Trophoblast cell (in vitro differentiated cells and primary cell): ENCODE measurements around the gene DENND1A.
"Not testable (repeated sequence)": the region's sequence is repeated elsewhere in the genome, so short reads cannot be mapped to it uniquely, and the experiment has no call there.

Source experiments
- DNase-seq, 2 donors: peaks; one replicate each; pipeline ENCODE4 v3.0.0-alpha.2; 2016
- H2AFZ ChIP-seq: 2 replicates; pipeline ENCODE4 v1.6.1; 2013; ENCODE audit warnings: low read length, moderate library complexity, mild to moderate bottlenecking; ENCODE audit not compliant: insufficient read depth, poor library complexity
- H2AK5ac ChIP-seq: 2 replicates; pipeline ENCODE4 v1.6.1; 2013; ENCODE audit warnings: mild to moderate bottlenecking, low read length
- H2BK120ac ChIP-seq: 2 replicates; pipeline ENCODE4 v1.6.1; 2013; ENCODE audit warnings: low read length, mild to moderate bottlenecking, moderate library complexity; ENCODE audit not compliant: insufficient read depth, poor library complexity
- H2BK12ac ChIP-seq: 2 replicates; pipeline ENCODE4 v1.6.1; 2013; ENCODE audit warnings: mild to moderate bottlenecking, low read length, moderate library complexity
- H2BK5ac ChIP-seq: 2 replicates; pipeline ENCODE4 v1.6.1; 2013; ENCODE audit warnings: low read length, low read depth, moderate library complexity, mild to moderate bottlenecking; ENCODE audit not compliant: poor library complexity
- H3K14ac ChIP-seq: 2 replicates; pipeline ENCODE4 v1.6.1; 2013; ENCODE audit warnings: mild to moderate bottlenecking, low read length
- H3K18ac ChIP-seq: 2 replicates; pipeline ENCODE4 v1.6.1; 2013; ENCODE audit warnings: mild to moderate bottlenecking, low read length
- H3K23ac ChIP-seq: 2 replicates; pipeline ENCODE4 v1.6.1; 2013; ENCODE audit warnings: low read length
- H3K27ac ChIP-seq: 2 replicates; pipeline ENCODE4 v1.5.1; 2013; ENCODE audit warnings: low read depth, mild to moderate bottlenecking, inconsistent platforms, low read length, moderate library complexity
- H3K27me3 ChIP-seq: 2 replicates; pipeline ENCODE4 v1.6.1; 2013; ENCODE audit warnings: inconsistent platforms, mild to moderate bottlenecking, low read length, moderate library complexity; ENCODE audit not compliant: insufficient read depth
- H3K36me3 ChIP-seq, 2 experiments: 1 replicate in 1 of 2; 2 replicates in 1 of 2; pipeline ENCODE4 v1.6.1; 2013; ENCODE audit warnings: low read length in 2 of 2, mild to moderate bottlenecking in 2 of 2, moderate library complexity in 1 of 2; ENCODE audit not compliant: insufficient read depth in 2 of 2, control insufficient read depth in 1 of 2
- H3K4ac ChIP-seq: 2 replicates; pipeline ENCODE4 v1.6.1; 2013; ENCODE audit warnings: low read depth, mild to moderate bottlenecking, low read length, moderate library complexity
- H3K4me1 ChIP-seq, 2 experiments: 1 replicate in 1 of 2; 2 replicates in 1 of 2; pipeline ENCODE4 v1.6.1; 2013; ENCODE audit warnings: low read length in 2 of 2, mild to moderate bottlenecking in 2 of 2, moderate library complexity in 1 of 2; ENCODE audit not compliant: insufficient read depth in 2 of 2, control insufficient read depth in 1 of 2
- H3K4me2 ChIP-seq: 2 replicates; pipeline ENCODE4 v1.6.1; 2013; ENCODE audit warnings: inconsistent platforms, mild to moderate bottlenecking, low read length, moderate library complexity
- H3K4me3 ChIP-seq: 2 replicates; pipeline ENCODE4 v1.5.1; 2013; ENCODE audit warnings: mild to moderate bottlenecking, low read depth, low read length, inconsistent platforms
- H3K79me1 ChIP-seq: one replicate; pipeline ENCODE4 v1.6.1; 2013; ENCODE audit warnings: low read length
- H3K79me2 ChIP-seq: 2 replicates; pipeline ENCODE4 v1.6.1; 2013; ENCODE audit warnings: low read length, mild to moderate bottlenecking; ENCODE audit not compliant: control insufficient read depth, insufficient read depth, poor library complexity
- H3K9ac ChIP-seq: 2 replicates; pipeline ENCODE4 v1.6.1; 2013; ENCODE audit warnings: mild to moderate bottlenecking, low read length
- H3K9me3 ChIP-seq: 2 replicates; pipeline ENCODE4 v1.6.1; 2013; ENCODE audit warnings: low read depth, mild to moderate bottlenecking, control low read depth, inconsistent platforms, low read length; ENCODE audit not compliant: insufficient read depth
- H4K12ac ChIP-seq: 2 replicates; pipeline ENCODE4 v1.6.1; 2013; ENCODE audit warnings: low read depth, mild to moderate bottlenecking, low read length, moderate library complexity
- H4K8ac ChIP-seq: 2 replicates; pipeline ENCODE4 v1.6.1; 2013; ENCODE audit warnings: low read depth, mild to moderate bottlenecking, low read length, moderate library complexity
- H4K91ac ChIP-seq: one replicate; pipeline ENCODE4 v1.6.1; 2013; ENCODE audit warnings: low read depth, mild to moderate bottlenecking, low read length, moderate library complexity
- WGBS: extraction: QIAGEN DNeasy Blood & Tissue Kit; methylation state at CpG from one replicate; pipeline ENCODE4 v1.1.7; 2013; ENCODE audit warnings: missing lambda C conversion rate; ENCODE audit not compliant: insufficient read length, insufficient coverage; ENCODE audit errors: extremely low coverage; 5-methylcytosine and 5-hydroxymethylcytosine counted together

Gene DENND1A

GRCh38 chr9:123636805-123637204 is 293.1 kb downstream of the DENND1A start:
- not testable (repeated sequence) for H3K4me3 ChIP-seq, H3K9me3 ChIP-seq, H3K4me1 ChIP-seq, H3K23ac ChIP-seq, H3K4ac ChIP-seq, H4K12ac ChIP-seq, H3K4me2 ChIP-seq, H4K91ac ChIP-seq, H2AFZ ChIP-seq, H3K79me2 ChIP-seq, H4K8ac ChIP-seq, H3K79me1 ChIP-seq, H2BK5ac ChIP-seq, H3K9ac ChIP-seq, H2BK12ac ChIP-seq, H2BK120ac ChIP-seq, H2AK5ac ChIP-seq, H3K18ac ChIP-seq, DNase-seq, H3K27me3 ChIP-seq, H3K27ac ChIP-seq, H3K14ac ChIP-seq, H3K36me3 ChIP-seq
- WGBS: no CpG with 5 or more reads among the region's 10 CpGs

GRCh38 chr9:123631862-123632261 is 298.1 kb downstream of the DENND1A start:
- H3K23ac ChIP-seq: no peak overlapping the region
- peaks cover 0 to under 1% of the 10 kb centered on the region in 2 experiments for H3K36me3 ChIP-seq
- no peak overlapping the region for H2BK5ac ChIP-seq
- H3K9ac ChIP-seq: no peak overlapping the region
- H3K4me3 ChIP-seq: no peak overlapping the region
- H2AK5ac ChIP-seq: no peak overlapping the region
- H3K14ac ChIP-seq: no peak overlapping the region
- no peak overlapping the region for H3K18ac ChIP-seq
- no peak overlapping the region for H2AFZ ChIP-seq
- H3K27ac ChIP-seq: no peak overlapping the region
- H3K27me3 ChIP-seq: no peaks in the 10 kb centered on the region
- H3K79me1 ChIP-seq: no peaks in the 10 kb centered on the region
- peaks cover 2 to 3% of the 10 kb centered on the region in 2 experiments for H3K4me1 ChIP-seq
- H4K91ac ChIP-seq: no peak overlapping the region
- no peak overlapping the region for H2BK120ac ChIP-seq
- no peak overlapping the region for H4K12ac ChIP-seq
- no peak overlapping the region for H2BK12ac ChIP-seq
- no peak for DNase-seq
- no peaks in the 10 kb centered on the region for H3K9me3 ChIP-seq
- no peak overlapping the region for H3K4me2 ChIP-seq
- no peak overlapping the region for H3K4ac ChIP-seq
- no CpG with 5 or more reads among the region's 3 CpGs for WGBS
- no peaks in the 10 kb centered on the region for H3K79me2 ChIP-seq
- no peak overlapping the region for H4K8ac ChIP-seq

- Histone ChIP-seq H3K4me2 (no peak overlapping the region), H3K27me3 (no peaks in the 10 kb centered on the region), H4K91ac (no peak overlapping the region), H2BK12ac (no peak overlapping the region), H2BK120ac (no peak overlapping the region), H2AFZ (no peak overlapping the region), H3K27ac (no peak overlapping the region), H3K9me3 (no peaks in the 10 kb centered on the region), H2BK5ac (no peak overlapping the region), H4K12ac (no peak overlapping the region), H3K14ac (no peak overlapping the region), H3K9ac (no peak overlapping the region), H3K4ac (no peak overlapping the region), H3K23ac (no peak overlapping the region), H2AK5ac (no peak overlapping the region), H3K79me2 (no peaks in the 10 kb centered on the region), H4K8ac (no peak overlapping the region), H3K79me1 (no peaks in the 10 kb centered on the region), H3K4me1 (no peaks in the 10 kb centered on the region), H3K36me3 (peaks cover 0 to 3% of the 10 kb centered on the region in 2 experiments), H3K4me3 (no peak overlapping the region), H3K18ac (no peak overlapping the region)
- no CpG with 5 or more reads among the region's 9 CpGs for WGBS
- DNase-seq: no peak
These were observed 299.7 kb downstream of the DENND1A start for GRCh38 chr9:123630233-123630632.

- Histone ChIP-seq H3K36me3 (peaks cover 0 to 3% of the 10 kb centered on the region in 2 experiments), H3K27me3 (no peaks in the 10 kb centered on the region), H3K23ac (no peak overlapping the region), H3K9me3 (no peaks in the 10 kb centered on the region), H3K9ac (no peak overlapping the region), H3K18ac (no peak overlapping the region), H2BK12ac (no peak overlapping the region), H3K4ac (no peak overlapping the region), H3K79me2 (no peaks in the 10 kb centered on the region), H3K4me2 (no peak overlapping the region), H2BK5ac (no peak overlapping the region), H4K12ac (no peak overlapping the region), H2AFZ (no peak overlapping the region), H3K4me3 (no peak overlapping the region), H2AK5ac (no peak overlapping the region), H3K27ac (no peak overlapping the region), H2BK120ac (no peak overlapping the region), H3K79me1 (no peaks in the 10 kb centered on the region), H3K4me1 (no peaks in the 10 kb centered on the region), H3K14ac (no peak overlapping the region), H4K91ac (no peak overlapping the region), H4K8ac (no peak overlapping the region)
- no CpG with 5 or more reads among the region's 3 CpGs for WGBS
- no peak for DNase-seq
These were observed 300.4 kb downstream of the DENND1A start for GRCh38 chr9:123629531-123629930.
